ENCODE results near the gene UCMA.
"Not testable (repeated sequence)": the region's sequence is repeated elsewhere in the genome, so short reads cannot be mapped to it uniquely, and the experiment has no call there.

The UCMA gene, protein sequence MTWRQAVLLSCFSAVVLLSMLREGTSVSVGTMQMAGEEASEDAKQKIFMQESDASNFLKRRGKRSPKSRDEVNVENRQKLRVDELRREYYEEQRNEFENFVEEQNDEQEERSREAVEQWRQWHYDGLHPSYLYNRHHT

DNA sequence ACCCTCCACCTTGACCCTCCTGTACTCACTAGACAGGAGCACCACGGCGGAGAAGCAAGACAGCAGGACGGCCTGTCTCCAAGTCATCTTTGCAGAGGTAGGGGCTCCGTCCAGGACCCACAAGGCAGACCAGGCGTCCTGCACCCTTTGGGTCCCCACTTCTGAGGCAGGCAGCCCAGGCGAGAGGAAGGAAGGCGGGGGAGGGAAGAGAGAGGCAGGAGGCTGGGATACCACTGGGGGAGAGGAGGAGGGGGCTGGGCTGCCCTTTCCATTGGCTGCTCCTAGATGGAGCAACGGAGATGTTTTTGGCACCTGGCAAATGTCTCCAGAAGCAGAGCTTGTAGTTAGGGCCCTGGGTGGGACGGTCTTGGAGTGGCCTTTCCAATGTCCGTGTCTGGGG is at the start of gene UCMA:
TSS of gene UCMA (minus strand) at position 203 of the 400 bp plus-strand sequence. CDS start at position 87, 116 bp downstream.
- no peak for DNase-seq (ENCODE audit: low read depth, low spot score)

DNA sequence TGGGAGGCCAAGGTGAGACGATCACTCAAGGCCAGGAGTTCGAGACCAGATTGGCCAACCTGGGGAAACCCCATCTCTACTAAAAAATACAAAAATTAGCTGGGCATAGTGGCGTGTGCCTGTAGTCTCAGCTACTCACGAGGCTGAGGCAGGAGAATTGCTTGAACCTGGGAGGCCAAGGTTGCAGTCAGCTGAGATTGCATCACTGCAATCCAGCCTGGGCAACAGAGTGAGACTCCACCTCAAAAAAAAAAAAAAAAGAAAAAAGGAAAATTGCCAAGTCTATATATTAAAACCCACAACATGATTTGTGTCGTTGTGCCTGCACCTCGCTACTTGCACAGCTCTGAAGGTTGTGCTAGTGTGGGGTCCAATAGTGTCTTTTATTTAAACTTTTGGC is 48.2 kb upstream of the UCMA start:
- not testable (repeated sequence) for DNase-seq (ENCODE audit: low read depth, low spot score)

DNA sequence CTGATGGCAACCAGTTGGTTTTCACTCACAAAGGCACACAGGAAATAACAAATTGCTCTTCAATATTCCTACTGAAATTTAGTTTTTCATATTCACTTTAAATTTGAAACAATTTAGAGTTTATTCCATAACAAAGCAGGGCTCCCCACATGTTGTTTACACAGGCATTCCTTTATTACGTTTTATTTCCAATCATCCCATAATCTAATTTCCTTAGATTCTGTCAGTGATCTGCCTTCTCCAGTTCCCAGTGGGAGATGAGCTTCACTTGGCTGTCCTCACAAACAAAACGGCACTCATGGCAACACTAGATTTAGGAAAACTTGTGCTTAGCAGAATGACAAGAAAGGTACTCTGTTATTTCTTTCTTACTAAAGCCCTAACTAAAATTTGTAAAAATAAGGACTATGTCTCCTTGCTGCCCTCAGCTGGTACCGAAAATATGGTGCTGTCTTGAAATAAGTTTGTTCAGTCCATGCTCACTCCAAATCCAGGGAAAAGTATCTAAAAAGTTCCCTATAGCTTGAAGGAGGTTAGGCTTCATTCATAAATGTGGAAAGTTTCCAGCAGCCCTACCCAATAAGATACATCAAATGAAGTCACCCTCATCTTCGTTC is 42.7 kb upstream of the UCMA start:
- no peak for DNase-seq (ENCODE audit: low read depth, low spot score)

DNA sequence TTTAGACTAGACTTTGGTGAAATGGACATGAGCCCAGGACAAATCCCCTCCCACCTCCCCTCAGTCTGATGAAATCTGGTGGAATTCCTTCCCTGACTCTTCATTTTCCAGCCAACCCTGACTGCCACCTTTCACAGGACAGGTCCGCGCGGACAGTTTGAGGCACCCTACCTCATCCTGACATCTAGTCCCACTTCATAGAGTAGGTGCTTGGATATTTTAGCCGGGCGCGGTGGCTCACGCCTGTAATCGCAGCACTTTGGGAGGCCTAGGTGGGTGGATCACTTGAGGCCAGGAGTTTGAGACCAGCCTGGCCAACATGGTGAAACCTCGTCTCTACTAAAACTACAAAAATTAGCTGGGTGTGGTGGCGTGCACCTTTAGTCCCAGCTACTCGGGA is 42.0 kb upstream of the UCMA start:
- DNase-seq (ENCODE audit: low read depth, low spot score), result not testable (repeated sequence)

DNA sequence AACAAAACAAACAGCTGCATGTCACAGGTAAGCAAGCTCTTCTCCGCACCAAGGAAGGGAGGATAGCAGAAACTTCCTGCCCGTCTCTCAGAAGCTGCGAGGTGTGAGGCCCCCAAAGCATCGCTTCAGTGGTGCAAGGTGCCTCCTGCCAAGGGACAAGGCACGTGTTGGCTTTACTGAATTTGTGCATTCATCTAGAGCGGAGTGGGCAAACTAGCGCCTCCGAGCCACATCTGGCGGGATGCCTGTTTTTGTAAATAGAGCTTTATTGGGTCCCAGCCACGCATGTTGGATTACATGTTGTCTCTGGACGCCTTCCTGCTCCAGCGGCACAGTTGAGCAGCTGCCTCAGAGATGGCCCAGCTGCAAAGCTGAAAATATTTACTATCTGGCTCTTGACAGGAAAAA is 38.0 kb upstream of the UCMA start:
- DNase-seq (ENCODE audit: low read depth, low spot score), result no peak

DNA sequence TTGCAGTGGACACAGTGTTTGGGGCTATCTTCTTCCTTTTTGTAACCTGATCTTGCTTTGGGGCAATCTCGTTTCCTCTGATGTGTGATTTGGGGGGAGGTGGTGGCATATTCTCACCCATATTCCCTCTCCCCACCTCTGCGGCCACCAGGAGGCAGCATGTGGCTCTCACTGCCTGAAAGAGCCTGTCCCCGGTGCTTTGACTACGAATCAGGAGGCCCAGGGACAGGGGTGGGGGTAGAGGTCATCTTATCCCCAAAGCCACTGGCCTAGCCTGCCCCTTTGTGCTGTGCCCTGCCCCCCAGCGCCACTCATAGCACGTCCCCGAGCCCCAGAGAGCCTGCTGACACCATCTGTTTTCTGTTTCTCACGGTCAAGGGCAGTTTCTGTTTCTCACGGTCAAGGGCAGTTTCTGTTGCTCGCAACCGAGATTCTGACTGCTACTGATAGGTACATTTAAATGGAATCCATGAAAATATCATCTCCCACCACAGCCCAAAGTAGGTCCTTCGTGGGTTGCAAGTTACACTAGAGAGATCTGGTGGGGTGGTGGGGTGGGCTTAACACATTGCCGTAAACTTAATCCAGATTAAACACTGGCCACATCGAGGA is 37.5 kb upstream of the UCMA start:
- no peak for DNase-seq (ENCODE audit: low read depth, low spot score)

DNA sequence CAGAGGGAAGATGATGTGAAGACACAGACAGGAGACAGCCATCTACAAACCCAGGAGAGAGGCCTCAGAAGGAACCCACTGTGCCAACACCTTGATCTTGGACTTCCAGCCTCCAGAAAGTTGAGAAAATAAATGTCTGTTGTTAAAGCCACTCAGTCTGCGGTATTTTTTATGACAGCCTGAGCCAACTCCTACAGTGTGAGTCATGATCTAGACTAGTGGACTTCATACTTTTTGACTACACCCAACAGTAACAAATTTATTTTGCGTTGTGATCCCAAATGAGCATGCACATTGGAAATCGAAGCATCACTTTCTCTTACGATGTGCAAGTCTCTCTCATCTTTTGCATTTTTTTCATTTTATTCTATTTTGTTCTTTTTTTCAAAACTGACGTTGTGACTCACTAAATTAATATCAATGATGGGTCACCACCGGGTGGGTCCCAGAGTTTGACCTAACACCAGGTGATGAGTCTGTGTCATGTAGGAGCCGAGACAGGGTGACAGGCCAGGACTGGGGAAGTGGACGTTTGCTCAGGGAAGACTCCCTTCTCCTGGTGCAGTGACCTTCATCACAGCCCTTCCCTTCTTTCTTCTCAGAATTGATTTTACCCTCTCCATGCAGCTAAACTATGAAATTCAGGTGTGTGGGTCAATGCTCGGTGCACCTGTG is 36.8 kb upstream of the UCMA start:
- DNase-seq (ENCODE audit: low read depth, low spot score), result no peak

DNA sequence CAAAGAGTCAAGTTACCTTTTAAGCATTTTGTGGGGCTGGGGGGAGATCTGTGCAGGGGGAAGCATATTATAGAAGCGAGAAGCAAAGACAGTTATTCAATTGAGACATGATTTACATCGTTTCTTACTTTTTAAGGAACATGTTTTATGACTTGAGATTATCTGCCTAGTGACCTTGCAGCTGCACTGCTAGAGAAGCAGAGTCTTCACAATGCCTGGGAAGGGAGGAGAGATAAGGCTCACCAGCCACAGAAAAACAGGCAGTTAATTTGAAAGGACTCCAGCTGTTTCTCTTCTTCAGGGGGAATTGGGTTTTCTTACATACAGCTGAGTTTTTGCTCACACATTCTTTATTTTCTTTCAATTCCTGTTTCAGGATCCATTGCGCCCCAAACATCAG is 34.7 kb upstream of the UCMA start:
- no peak for DNase-seq (ENCODE audit: low read depth, low spot score)

DNA sequence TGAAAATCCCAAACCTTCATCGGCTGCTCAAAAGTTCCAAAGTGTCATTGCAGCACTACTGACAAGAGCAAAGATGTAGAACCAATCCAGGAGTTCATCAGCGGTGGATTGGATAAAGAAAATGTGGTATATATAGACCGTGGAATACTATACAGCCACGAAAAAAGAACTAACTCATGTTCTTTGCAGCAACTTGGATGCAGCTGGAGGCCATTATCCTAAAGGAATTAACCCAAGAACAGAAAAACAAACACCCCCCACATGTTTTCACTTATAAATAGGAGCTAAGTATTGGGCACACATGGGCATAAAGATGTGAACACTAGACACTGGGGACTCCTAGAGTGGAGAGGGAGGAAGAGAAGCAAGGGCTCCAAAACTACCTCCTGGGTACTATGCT is 34.1 kb upstream of the UCMA start:
- DNase-seq (ENCODE audit: low read depth, low spot score), result no peak

DNA sequence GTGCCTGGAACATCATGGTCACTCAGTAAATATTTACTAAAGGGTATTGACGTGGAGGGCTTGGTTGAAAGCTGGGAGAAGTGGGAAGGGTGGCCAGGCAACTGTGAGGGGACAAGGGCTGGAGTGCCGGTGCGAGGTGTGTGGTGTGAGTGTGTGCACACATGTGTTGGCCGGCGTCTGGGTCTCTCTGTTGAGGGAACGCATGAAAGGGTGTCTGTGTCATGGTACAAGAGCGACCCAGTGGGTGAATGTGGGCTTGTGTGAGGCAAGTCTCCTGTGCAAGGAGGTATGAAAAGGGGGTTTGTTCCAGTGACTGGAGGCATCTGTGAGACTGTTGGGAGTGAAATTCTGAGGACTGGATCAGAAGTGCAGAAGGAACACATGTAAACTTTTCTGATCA is 29.4 kb upstream of the UCMA start:
- DNase-seq (ENCODE audit: low read depth, low spot score), result no peak

DNA sequence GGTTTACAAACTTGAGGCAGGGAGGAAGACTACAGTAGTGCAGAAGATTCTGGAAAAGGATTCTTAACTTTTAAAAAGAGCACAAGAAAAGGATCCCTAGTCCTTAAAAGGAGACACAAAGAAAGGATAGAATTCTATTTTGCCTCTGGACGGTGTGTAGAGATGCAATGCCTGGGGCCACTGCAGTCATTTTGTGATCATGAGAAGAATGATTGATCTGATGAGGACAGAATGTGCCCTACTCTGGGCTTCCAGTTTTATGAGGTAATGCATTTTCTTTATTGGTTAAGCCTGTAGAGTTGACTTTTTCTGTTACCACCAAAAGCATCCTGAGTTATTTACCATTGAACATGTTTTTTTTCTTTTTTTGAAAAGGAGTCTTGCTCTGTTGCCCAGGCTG is 28.3 kb upstream of the UCMA start:
- no peak for DNase-seq (ENCODE audit: low read depth, low spot score)

DNA sequence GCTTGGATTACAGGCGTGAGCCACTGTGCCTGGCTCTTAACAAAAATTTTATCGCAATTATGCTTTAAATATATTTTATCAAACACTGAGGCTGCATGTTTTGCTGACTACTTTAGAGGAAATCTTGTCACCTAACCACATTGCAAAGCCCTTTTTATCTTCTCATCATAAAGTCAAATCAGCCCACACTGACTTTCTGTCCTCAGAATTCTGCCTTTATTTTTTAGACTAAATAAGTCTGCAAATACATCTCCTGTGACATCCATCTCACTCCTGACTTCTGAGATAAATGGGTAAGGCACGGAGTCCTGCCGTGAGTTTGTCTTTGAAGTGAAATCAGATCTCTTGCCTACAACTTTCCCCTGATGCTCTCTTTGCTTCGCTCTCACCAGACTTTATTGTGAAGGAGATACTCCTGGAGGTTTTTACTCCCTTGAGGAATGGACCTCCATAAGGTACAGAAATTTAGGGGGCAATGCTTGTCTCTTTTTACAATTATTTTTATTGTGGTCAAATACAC is 23.5 kb upstream of the UCMA start:
- DNase-seq (ENCODE audit: low read depth, low spot score), result no peak

DNA sequence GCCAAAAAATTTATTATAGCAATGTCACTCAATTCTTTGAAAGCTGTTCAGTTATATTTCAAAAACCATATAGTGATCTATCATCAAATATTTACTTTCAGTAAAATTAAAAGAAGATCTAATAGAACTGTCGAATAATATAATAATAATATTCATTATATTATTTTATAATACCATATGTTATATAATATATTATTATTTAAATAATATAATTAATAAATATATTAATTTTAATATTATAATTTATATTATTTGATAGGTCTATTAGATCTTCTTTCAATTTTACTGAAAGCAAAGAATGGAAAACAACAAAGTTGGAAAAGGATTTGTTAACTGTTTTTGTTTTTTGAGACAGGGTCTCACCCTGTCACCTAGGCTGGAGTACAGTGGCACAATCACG is 22.5 kb upstream of the UCMA start:
- no peak for DNase-seq (ENCODE audit: low read depth, low spot score)

DNA sequence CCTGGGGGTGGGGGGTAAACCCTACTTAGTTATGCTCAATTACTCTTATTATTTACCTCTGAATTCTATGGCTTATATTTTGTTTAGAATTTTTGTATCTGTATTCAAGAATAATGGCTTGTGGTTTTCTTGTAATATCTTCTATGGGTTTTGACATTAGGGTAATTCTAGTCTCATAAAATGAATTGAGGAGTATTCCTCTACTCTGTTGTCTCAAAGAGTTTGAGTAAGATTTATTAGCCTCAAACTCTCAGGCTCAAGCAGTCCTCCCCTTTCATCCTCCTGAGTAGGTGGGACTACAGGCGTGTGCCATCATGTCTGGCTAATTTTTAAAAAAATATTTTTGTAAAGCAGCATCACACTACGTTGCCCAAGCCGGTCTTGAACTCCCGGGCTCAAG is 19.6 kb upstream of the UCMA start:
- DNase-seq (ENCODE audit: low read depth, low spot score), result no peak

DNA sequence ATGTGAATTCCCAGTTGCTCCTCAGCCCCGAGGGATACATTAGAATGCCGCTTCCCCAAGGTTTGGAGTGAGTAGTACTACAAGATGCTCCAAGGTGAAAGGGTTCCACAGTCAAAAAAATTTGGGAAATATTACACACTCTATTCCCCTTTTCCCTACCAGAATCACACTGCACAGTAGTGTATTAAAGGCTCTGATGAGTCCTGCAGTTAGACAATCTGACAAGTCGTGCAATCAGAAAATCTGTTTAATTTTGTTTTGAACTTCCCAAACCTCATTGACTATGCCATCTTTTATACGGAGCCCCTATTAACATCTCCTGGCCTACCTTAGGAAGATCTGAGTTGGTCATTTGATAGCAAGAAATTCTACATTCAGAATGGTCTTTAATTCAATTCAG is 13.6 kb upstream of the UCMA start:
- no peak for DNase-seq (ENCODE audit: low read depth, low spot score)

DNA sequence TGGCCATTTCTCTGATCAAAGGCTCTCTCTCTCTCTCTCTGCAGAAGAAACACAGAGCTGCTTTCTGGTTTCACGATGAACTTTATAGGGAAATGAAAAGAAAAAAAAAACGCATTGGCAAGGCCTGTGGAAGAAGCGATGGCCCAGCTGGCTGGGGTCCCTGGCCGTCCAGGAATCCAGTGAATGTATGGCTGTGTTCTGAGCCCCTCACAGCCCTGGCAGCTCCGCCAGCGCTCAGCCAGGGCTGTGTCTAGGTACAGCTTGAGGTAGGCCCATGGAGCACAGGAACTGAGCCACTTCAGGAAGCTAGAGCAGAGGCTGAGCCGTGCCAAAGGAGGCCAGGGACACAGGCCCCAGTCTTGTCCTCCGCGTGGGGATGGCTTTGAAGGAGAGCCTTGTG is 13.1 kb upstream of the UCMA start:
- DNase-seq (ENCODE audit: low read depth, low spot score), result no peak

DNA sequence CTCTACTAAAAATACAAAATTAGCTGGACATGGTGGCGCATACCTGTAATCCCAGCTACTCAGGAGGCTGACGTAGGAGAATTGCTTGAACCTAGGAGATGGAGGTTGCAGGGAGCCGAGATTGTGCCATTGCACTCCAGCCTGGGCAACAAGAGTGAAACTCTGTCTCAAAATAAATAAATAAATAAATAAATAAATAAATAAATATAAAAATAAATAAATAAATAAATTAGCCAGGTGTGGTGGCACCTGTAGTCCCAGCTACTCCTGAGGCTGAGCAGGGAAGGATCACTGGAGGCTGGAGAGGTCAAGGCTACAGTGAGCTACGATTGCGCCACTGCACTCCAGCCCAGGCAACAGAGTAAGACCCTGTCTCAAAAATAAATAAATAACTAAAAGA is 8.1 kb upstream of the UCMA start:
- not testable (repeated sequence) for DNase-seq (ENCODE audit: low read depth, low spot score)

DNA sequence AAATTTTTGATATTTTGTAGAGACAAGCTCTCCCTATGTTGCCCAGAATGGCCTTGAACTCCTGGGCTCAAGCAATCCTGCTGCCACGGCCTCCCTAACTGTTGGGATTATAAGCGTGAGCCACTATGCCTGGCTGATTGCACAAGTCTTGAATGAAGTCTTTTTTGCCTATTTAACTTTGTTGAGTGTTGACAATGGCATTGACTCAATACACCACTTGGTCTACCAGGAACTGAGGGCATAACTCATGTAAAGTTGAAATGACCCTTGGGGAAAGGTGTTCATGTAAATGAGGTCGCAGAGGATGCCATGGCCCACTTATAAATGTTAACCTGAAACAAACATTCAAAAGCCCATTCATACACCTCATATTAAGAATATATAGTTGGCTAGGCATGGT is 7.4 kb upstream of the UCMA start:
- no peak for DNase-seq (ENCODE audit: low read depth, low spot score)

DNA sequence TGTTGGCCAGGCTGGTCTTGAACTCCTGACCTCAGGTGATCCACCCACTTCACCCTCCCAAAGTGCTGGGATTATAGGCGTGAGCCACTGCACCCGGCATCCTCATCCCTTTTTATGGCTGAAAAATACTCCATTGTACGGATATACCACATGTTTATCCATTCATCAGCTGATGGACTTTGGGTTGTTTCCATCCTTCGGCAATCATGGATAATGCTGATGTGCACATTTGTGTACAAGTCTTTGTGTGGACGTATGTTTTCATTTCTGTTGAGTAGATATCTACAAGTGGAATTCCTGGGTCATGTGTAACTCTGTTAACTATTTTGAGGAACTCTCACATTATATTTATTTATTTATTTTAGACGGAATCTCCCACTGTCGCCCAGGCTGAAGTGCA is 5.7 kb upstream of the UCMA start:
- DNase-seq (ENCODE audit: low read depth, low spot score), result no peak

DNA sequence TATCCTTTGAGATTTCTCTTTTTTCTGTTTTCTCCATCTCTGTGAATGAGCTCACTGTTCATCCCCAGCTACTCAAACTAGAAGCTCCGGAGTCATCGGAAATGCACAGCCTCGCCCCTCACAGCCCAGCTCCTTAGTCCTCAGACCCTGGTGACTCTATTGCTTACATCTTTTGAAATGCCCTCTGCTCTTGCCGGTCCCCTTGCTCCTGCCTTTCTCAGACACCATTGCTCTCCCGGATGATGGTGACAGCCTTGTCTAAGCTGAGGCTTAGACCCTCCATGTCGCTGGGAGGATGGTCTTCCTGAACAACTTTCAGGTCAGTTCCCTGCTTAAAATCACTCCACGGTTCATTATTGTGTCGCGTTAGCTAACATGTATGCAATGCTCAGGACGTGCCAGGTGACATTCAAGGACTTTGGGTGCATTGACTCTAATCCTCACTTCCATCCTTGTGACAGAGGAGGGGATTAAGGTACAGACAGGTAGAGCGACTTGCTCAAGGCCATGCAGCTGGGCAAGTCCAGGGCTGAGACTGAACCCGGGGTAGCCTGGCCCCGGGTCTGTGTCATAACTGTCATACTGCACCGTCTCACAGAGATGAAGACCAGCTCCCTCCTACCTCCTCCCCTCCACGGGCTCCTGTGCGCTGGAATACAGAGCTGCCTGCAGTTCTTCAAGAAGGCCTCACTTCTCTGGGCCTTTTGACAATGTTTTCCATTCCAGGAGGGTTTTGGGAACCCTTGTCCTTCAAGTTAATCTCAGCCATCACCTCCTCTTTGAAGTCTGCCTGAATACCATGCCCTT is 4.3 kb upstream of the UCMA start:
- no peak for DNase-seq (ENCODE audit: low read depth, low spot score)

DNA sequence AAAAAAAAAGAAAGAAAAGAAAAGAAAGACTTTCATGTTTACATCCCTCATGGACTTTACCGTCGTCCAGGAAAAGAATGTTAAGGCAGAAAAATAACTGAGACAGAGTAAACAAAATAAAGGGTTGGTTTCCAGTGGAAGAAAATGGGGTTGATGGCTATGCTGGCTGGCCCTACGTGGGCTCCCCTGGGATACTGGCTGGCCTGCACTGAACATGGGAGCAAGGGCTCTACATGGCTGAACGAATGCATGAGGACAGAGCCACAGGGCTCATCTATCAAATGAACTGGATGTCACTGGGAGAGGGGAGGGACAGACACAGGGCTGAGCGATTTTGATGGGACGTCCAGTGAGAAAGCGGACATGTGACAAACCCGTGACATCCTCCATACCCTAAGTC is 2.5 kb upstream of the UCMA start:
- DNase-seq (ENCODE audit: low read depth, low spot score), result no peak

DNA sequence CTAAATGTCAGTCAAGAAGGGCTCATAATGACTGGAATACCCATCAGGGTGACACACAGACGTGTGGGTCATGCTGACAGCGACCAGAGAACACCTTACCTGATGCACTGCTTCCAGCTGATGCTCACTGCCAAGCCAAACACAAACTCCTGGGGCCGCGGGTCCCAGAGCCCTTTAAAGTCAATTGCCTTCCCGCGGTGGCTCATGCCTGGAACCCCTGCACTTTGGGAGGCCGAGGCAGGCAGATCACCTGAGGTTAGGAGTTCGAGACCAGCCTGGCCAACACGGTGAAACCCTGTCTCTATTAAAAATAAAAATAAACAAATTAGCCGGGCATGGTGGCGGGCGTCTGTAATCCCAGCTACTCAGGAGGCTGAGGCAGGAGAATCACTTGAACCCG is 562 bp upstream of the UCMA start:
- not testable (repeated sequence) for DNase-seq (ENCODE audit: low read depth, low spot score)

Data from smooth muscle cell of the brain vasculature (primary cell).